OCI-LY3 (cell line): ENCODE data around the gene INS.

Source experiments
- CTCF ChIP-seq: fragments of 200-600, 300-600 bp; sonication (generic); IDR thresholded peaks from 2 replicates; pipeline ENCODE4 v1.5.1; 2014; ENCODE audit warnings: antibody characterized with exemption, low read length, low read depth
- EZH2phosphoT487 ChIP-seq: fragments of 200-600 bp; shearing (Covaris generic); IDR thresholded peaks from 2 replicates; pipeline ENCODE4 v1.6.1; 2018; ENCODE audit warnings: antibody characterized with exemption, mixed run types, low read depth

- TF ChIP-seq CTCF, result no peak
- TF ChIP-seq EZH2phosphoT487, result no peak
Observed at GRCh38 chr11:2120359-2121100, 40.5 kb downstream of the INS start.
